Measurements from ENCODE around the gene ENOSF1.

DNA sequence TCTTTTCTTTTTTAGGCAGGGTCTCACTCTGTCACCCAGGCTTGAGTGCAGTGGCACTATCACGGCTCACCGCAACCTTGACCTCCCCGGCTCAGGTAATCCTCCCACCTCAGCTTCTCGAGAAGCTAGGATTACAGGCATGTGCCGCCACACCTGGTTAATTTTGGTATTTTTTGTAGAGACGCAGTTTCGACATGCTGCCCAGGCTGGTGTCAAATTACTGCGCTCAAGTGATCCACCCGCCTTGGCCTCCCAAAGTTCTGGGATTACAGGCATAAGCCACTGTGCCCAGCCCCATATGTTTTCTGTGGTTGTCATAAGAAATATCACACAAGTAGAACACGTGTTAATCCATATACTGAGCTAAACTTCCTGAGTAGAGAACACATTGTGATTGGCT, 14.6 kb downstream of the ENOSF1 start:
- TF ChIP-seq, protein P1, sequence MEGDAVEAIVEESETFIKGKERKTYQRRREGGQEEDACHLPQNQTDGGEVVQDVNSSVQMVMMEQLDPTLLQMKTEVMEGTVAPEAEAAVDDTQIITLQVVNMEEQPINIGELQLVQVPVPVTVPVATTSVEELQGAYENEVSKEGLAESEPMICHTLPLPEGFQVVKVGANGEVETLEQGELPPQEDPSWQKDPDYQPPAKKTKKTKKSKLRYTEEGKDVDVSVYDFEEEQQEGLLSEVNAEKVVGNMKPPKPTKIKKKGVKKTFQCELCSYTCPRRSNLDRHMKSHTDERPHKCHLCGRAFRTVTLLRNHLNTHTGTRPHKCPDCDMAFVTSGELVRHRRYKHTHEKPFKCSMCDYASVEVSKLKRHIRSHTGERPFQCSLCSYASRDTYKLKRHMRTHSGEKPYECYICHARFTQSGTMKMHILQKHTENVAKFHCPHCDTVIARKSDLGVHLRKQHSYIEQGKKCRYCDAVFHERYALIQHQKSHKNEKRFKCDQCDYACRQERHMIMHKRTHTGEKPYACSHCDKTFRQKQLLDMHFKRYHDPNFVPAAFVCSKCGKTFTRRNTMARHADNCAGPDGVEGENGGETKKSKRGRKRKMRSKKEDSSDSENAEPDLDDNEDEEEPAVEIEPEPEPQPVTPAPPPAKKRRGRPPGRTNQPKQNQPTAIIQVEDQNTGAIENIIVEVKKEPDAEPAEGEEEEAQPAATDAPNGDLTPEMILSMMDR (IDR thresholded peaks at IDR 0.05) = no peak
- TF ChIP-seq POLR2A (IDR thresholded peaks at IDR 0.05; ENCODE audit: low read length) = no peak
- no peak for TF ChIP-seq SREBF2 (IDR thresholded peaks at IDR 0.05)
- TF ChIP-seq KDM1A (IDR thresholded peaks at IDR 0.05; ENCODE audit: low read depth) = no peak
- no peak for TF ChIP-seq MYC (IDR thresholded peaks at IDR 0.05; ENCODE audit: borderline replicate concordance, low read length)
- no peak for TF ChIP-seq CHD2 (IDR thresholded peaks at IDR 0.05; ENCODE audit: low read length, partially characterized antibody)
- TF ChIP-seq, protein P2, sequence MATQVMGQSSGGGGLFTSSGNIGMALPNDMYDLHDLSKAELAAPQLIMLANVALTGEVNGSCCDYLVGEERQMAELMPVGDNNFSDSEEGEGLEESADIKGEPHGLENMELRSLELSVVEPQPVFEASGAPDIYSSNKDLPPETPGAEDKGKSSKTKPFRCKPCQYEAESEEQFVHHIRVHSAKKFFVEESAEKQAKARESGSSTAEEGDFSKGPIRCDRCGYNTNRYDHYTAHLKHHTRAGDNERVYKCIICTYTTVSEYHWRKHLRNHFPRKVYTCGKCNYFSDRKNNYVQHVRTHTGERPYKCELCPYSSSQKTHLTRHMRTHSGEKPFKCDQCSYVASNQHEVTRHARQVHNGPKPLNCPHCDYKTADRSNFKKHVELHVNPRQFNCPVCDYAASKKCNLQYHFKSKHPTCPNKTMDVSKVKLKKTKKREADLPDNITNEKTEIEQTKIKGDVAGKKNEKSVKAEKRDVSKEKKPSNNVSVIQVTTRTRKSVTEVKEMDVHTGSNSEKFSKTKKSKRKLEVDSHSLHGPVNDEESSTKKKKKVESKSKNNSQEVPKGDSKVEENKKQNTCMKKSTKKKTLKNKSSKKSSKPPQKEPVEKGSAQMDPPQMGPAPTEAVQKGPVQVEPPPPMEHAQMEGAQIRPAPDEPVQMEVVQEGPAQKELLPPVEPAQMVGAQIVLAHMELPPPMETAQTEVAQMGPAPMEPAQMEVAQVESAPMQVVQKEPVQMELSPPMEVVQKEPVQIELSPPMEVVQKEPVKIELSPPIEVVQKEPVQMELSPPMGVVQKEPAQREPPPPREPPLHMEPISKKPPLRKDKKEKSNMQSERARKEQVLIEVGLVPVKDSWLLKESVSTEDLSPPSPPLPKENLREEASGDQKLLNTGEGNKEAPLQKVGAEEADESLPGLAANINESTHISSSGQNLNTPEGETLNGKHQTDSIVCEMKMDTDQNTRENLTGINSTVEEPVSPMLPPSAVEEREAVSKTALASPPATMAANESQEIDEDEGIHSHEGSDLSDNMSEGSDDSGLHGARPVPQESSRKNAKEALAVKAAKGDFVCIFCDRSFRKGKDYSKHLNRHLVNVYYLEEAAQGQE (IDR thresholded peaks at IDR 0.05) = no peak
- no peak for TF ChIP-seq RNF2 (IDR thresholded peaks at IDR 0.05; ENCODE audit: borderline replicate concordance, low read depth)
- TF ChIP-seq ZFP36 (IDR thresholded peaks at IDR 0.05; ENCODE audit: borderline replicate concordance, partially characterized antibody) = no peak

All from A549 (cell line).